Coronary artery (tissue), 2 donors: ENCODE results near the gene GBF1.
"Not testable (repeated sequence)": the region's sequence is repeated elsewhere in the genome, so short reads cannot be mapped to it uniquely, and the experiment has no call there.

Source experiments
- DNase-seq: peaks from one replicate; pipeline ENCODE4 v3.0.0-alpha.2; 2017; ENCODE audit warnings: low spot score
- H3K27ac ChIP-seq, 2 donors: fragments of 200-600 bp; sonication (generic); one replicate each; pipeline ENCODE4 v1.5.1; 2016 to 2019
- H3K4me3 ChIP-seq: fragments of 200-600 bp; sonication (generic); 2 replicates; pipeline ENCODE4 v1.5.1; 2016; ENCODE audit warnings: mild to moderate bottlenecking, moderate library complexity
- CTCF ChIP-seq: fragments of 200-600 bp; sonication (generic); IDR thresholded peaks from one replicate; pipeline ENCODE4 v1.5.1; 2019; ENCODE audit warnings: antibody characterized with exemption

Gene GBF1

GRCh38 chr10:102211615-102212299, 33.6 kb upstream of the GBF1 start:
- DNase-seq = no peak
- TF ChIP-seq CTCF = no peak
- Histone ChIP-seq H3K27ac (no peak overlapping the region), H3K4me3 (no peak overlapping the region)

- H3K27ac ChIP-seq, DNase-seq, H3K4me3 ChIP-seq: not testable (repeated sequence)
Measured at GRCh38 chr10:102213599-102213998, 31.7 kb upstream of the GBF1 start.

GRCh38 chr10:102219370-102219769, 26.0 kb upstream of the GBF1 start:
- H3K4me3 ChIP-seq = no peak overlapping the region
- no peak for DNase-seq
- TF ChIP-seq CTCF = no peak
- no peak overlapping the region for H3K27ac ChIP-seq

- no peak for TF ChIP-seq CTCF
Measured at GRCh38 chr10:102220612-102221011, 24.7 kb upstream of the GBF1 start.

GRCh38 chr10:102222797-102223196, 22.5 kb upstream of the GBF1 start:
- H3K27ac ChIP-seq = no peak overlapping the region
- no peak for TF ChIP-seq CTCF
- no peak for DNase-seq
- H3K4me3 ChIP-seq = no peak overlapping the region

More at GRCh38 chr10:102220612-102221011, 24.7 kb upstream of the GBF1 start:
- no peak overlapping the region for H3K27ac ChIP-seq
- H3K4me3 ChIP-seq = no peak overlapping the region
- DNase-seq = no peak

GRCh38 chr10:102225646-102226541, 19.4 kb upstream of the GBF1 start, which contains the start of gene ELOVL3:
ELOVL3 (plus strand) TSS chr10:102226299; CDS start chr10:102226549, 250 bp downstream.
- no peak for TF ChIP-seq CTCF
- peak; percentile 91 for DNase-seq
- Histone ChIP-seq H3K27ac (peak within 1 kb of the TSS; percentile 14 to 34), H3K4me3 (peak within 1 kb of the TSS; percentile 54)

- DNase-seq = peak; percentile 70
- peak overlapping the region; percentile 54 for H3K4me3 ChIP-seq
- no peak for TF ChIP-seq CTCF
- peak overlapping the region in 1 of 2 donors; percentile 34 for H3K27ac ChIP-seq
Measured at GRCh38 chr10:102226542-102226870, 18.8 kb upstream of the GBF1 start.
